H1 (cell line): ENCODE measurements around the gene CHCHD6. TPM values are rescaled to one million over a fixed set of nuclear protein-coding genes. Genes with fewer than 3 reads are reported as not detected.

Source experiments
- CTCF ChIA-PET: fragments of 300-600 bp; sonication (Branson Sonifier 250); formaldehyde crosslinking; loops from one replicate; lab custom pipeline; 2021; ENCODE audit not compliant: partially characterized antibody; lab: Charles Lee
- POLR2A ChIA-PET: fragments of 300-600 bp; sonication (Branson Sonifier 250); formaldehyde crosslinking; loops from one replicate; lab custom pipeline; 2021; ENCODE audit warnings: inconsistent platforms; ENCODE audit not compliant: partially characterized antibody; lab: Charles Lee
- DNase-seq, 2 experiments: peaks; one replicate each; pipeline versions ENCODE4 v3.0.0 to v3.0.0-alpha.2; 2010 to 2022; ENCODE audit warnings: low spot score in 2 of 2, low read depth in 1 of 2, mixed read lengths in 1 of 2
- FAIRE-seq: peaks from 2 replicates; lab custom pipeline; 2011; peaks lifted over from hg19 to GRCh38; lab: Jason Lieb, UNC
- H2AFZ ChIP-seq: 2 replicates; pipeline ENCODE4 v1.8.1; 2012; ENCODE audit warnings: low read length, inconsistent platforms
- H2AK5ac ChIP-seq: 2 replicates; pipeline ENCODE4 v1.6.1; 2013; ENCODE audit warnings: low read depth, low read length
- H2BK120ac ChIP-seq: replicated peaks from 2 replicates; pipeline ENCODE3; 2013; ENCODE audit warnings: low read depth, low read length, inconsistent platforms
- H2BK12ac ChIP-seq: 2 replicates; pipeline ENCODE4 v1.6.1; 2013; ENCODE audit warnings: low read depth, low read length
- H2BK15ac ChIP-seq: 2 replicates; pipeline ENCODE4 v1.6.1; 2013; ENCODE audit warnings: low read length
- H2BK20ac ChIP-seq: 2 replicates; pipeline ENCODE4 v1.6.1; 2013; ENCODE audit warnings: low read length
- H2BK5ac ChIP-seq: 2 replicates; pipeline ENCODE4 v1.6.1; 2013; ENCODE audit warnings: low read depth, low read length
- H3K14ac ChIP-seq: 2 replicates; pipeline ENCODE4 v1.6.1; 2013; ENCODE audit warnings: inconsistent platforms; ENCODE audit not compliant: insufficient read length
- H3K18ac ChIP-seq: 2 replicates; pipeline ENCODE4 v1.6.1; 2013; ENCODE audit warnings: low read length; ENCODE audit errors: extremely low read depth
- H3K23ac ChIP-seq: 2 replicates; pipeline ENCODE4 v1.6.1; 2013; ENCODE audit warnings: inconsistent platforms; ENCODE audit not compliant: insufficient read length
- H3K23me2 ChIP-seq: 2 replicates; pipeline ENCODE4 v1.6.1; 2013; ENCODE audit warnings: low read depth, low read length
- H3K27ac ChIP-seq: 2 replicates; pipeline ENCODE4 v1.6.1; 2011; ENCODE audit warnings: low read depth, low read length, inconsistent platforms
- H3K27me3 ChIP-seq, 4 experiments: replicated peaks in 1 of 4; 1 replicate in 1 of 4; 2 replicates in 3 of 4; pipeline versions ENCODE4 v1.6.1 to v1.8.1; 2011 to 2013; ENCODE audit warnings: low read length in 3 of 4, mild to moderate bottlenecking in 3 of 4, inconsistent platforms in 2 of 4, mixed read lengths in 2 of 4, moderate library complexity in 1 of 4; ENCODE audit not compliant: control insufficient read depth in 3 of 4, insufficient read depth in 3 of 4; ENCODE audit errors: extremely low read depth in 1 of 4
- H3K36me3 ChIP-seq, 4 experiments: 2 replicates each; pipeline versions ENCODE4 v1.6.1 to v1.8.1; 2011 to 2013; ENCODE audit warnings: mild to moderate bottlenecking in 4 of 4, low read length in 3 of 4, moderate library complexity in 2 of 4, control low read depth in 1 of 4, inconsistent platforms in 1 of 4; ENCODE audit not compliant: insufficient read depth in 4 of 4, control insufficient read depth in 2 of 4
- H3K4ac ChIP-seq: replicated peaks from 2 replicates; pipeline ENCODE3; 2013; ENCODE audit warnings: low read length, low read depth, mixed read lengths, inconsistent platforms; ENCODE audit not compliant: insufficient read length
- H3K4me1 ChIP-seq, 4 experiments: replicated peaks in 1 of 4; 1 replicate in 1 of 4; 2 replicates in 3 of 4; pipeline versions ENCODE4 v1.6.1 to v1.8.1; 2011 to 2013; ENCODE audit warnings: low read length in 3 of 4, inconsistent platforms in 2 of 4, mixed read lengths in 1 of 4; ENCODE audit not compliant: insufficient read depth in 4 of 4, control insufficient read depth in 3 of 4
- H3K4me2 ChIP-seq, 2 experiments: 2 replicates each; pipeline versions ENCODE4 v1.6.1 to v1.8.1; 2011 to 2013; ENCODE audit warnings: low read depth in 2 of 2, low read length in 2 of 2, control low read depth in 1 of 2, inconsistent platforms in 1 of 2, mild to moderate bottlenecking in 1 of 2; ENCODE audit not compliant: insufficient read depth in 1 of 2
- H3K4me3 ChIP-seq, 4 experiments: fragments of 200-600, 300-600 bp in 1 of 4; sonication (generic), shearing (Covaris generic), sonication (Bioruptor Twin) in 1 of 4; 2 replicates each; pipeline versions ENCODE4 v1.5.1 to v1.8.1; 2011 to 2016; ENCODE audit warnings: low read length in 4 of 4, low read depth in 3 of 4, control low read depth in 2 of 4, inconsistent platforms in 2 of 4, mild to moderate bottlenecking in 2 of 4, mixed read lengths in 1 of 4, moderate library complexity in 1 of 4; ENCODE audit not compliant: insufficient read depth in 2 of 4; ENCODE audit errors: extremely low read depth in 1 of 4
- H3K56ac ChIP-seq: replicated peaks from 2 replicates; pipeline ENCODE3; 2013; ENCODE audit warnings: low read depth, mild to moderate bottlenecking, mixed read lengths, low read length, inconsistent platforms; ENCODE audit not compliant: insufficient read length
- H3K79me1 ChIP-seq: 2 replicates; pipeline ENCODE4 v1.6.1; 2013; ENCODE audit warnings: low read depth, low read length, control low read depth
- H3K79me2 ChIP-seq, 2 experiments: 2 replicates each; pipeline versions ENCODE4 v1.6.1 to v1.8.1; 2012 to 2013; ENCODE audit warnings: low read length in 2 of 2, mild to moderate bottlenecking in 2 of 2, inconsistent platforms in 1 of 2; ENCODE audit not compliant: insufficient read depth in 2 of 2, control insufficient read depth in 1 of 2
- H3K9ac ChIP-seq, 4 experiments: replicated peaks in 1 of 4; 1 replicate in 1 of 4; 2 replicates in 3 of 4; pipeline versions ENCODE4 v1.6.1 to v1.8.1; 2011 to 2013; ENCODE audit warnings: low read depth in 3 of 4, low read length in 3 of 4, control low read depth in 2 of 4, mild to moderate bottlenecking in 2 of 4, moderate library complexity in 2 of 4, inconsistent platforms in 1 of 4; ENCODE audit errors: extremely low read depth in 1 of 4
- H3K9me3 ChIP-seq, 2 experiments: 2 replicates each; pipeline versions ENCODE4 v1.6.1 to v1.8.1; 2012 to 2013; ENCODE audit warnings: mild to moderate bottlenecking in 2 of 2, moderate library complexity in 2 of 2, control low read depth in 1 of 2, inconsistent platforms in 1 of 2, low read depth in 1 of 2, low read length in 1 of 2, mixed read lengths in 1 of 2; ENCODE audit not compliant: insufficient read depth in 2 of 2
- H4K20me1 ChIP-seq, 2 experiments: replicated peaks in 1 of 2; 2 replicates each; pipeline versions ENCODE3 to v1.8.1; 2011 to 2013; ENCODE audit warnings: inconsistent platforms in 2 of 2, low read length in 2 of 2, mild to moderate bottlenecking in 1 of 2; ENCODE audit not compliant: insufficient read depth in 2 of 2, control insufficient read depth in 1 of 2
- H4K5ac ChIP-seq: 2 replicates; pipeline ENCODE4 v1.6.1; 2013; ENCODE audit warnings: low read length, low read depth, mixed read lengths, inconsistent platforms; ENCODE audit not compliant: insufficient read length
- H4K8ac ChIP-seq: 2 replicates; pipeline ENCODE4 v1.8.0; 2013; ENCODE audit warnings: mild to moderate bottlenecking, moderate library complexity, low read length, inconsistent platforms; ENCODE audit not compliant: insufficient read depth; ENCODE audit errors: extremely low read depth
- H4K91ac ChIP-seq: replicated peaks from 2 replicates; pipeline ENCODE3; 2013; ENCODE audit warnings: low read length, mixed read lengths, inconsistent platforms; ENCODE audit not compliant: insufficient read length
- CBX5 ChIP-seq: fragments of 300-800, 300-1000 bp; sonication (generic); IDR thresholded peaks from 2 replicates; pipeline ENCODE4 v1.7.1; 2016; ENCODE audit warnings: antibody characterized with exemption, low read length, low read depth
- CHD1 ChIP-seq: IDR thresholded peaks from 2 replicates; pipeline ENCODE4 v1.6.1; 2012; ENCODE audit warnings: low read depth, low read length, improper control_type of control experiment
- FOSL1 ChIP-seq: IDR thresholded peaks from 2 replicates; pipeline ENCODE4 v1.6.1; 2011; ENCODE audit warnings: mild to moderate bottlenecking, low read depth, low read length, moderate library complexity; ENCODE audit not compliant: insufficient read depth
- GTF2F1 ChIP-seq: IDR thresholded peaks from 2 replicates; pipeline ENCODE4 v1.6.1; 2012; ENCODE audit warnings: low read depth, low read length, improper control_type of control experiment, borderline replicate concordance
- KDM5A ChIP-seq: fragments of 200-600 bp; IDR thresholded peaks from 2 replicates; pipeline ENCODE4 v1.7.1; 2012; ENCODE audit warnings: mild to moderate bottlenecking, low read length, inconsistent platforms, mixed read lengths
- MAFK ChIP-seq: IDR thresholded peaks from 2 replicates; pipeline ENCODE4 v1.6.1; 2012; ENCODE audit warnings: low read depth, mild to moderate bottlenecking, improper control_type of control experiment, low read length
- PHF8 ChIP-seq: fragments of 200-600 bp; sonication (generic); conservative IDR thresholded peaks from 2 replicates; pipeline ENCODE4 v1.7.1; 2012; ENCODE audit warnings: low read depth, mild to moderate bottlenecking, inconsistent platforms, low read length, moderate library complexity
- RAD21 ChIP-seq, 2 experiments: IDR thresholded peaks in 1 of 2; conservative IDR thresholded peaks in 1 of 2; 2 replicates each; pipeline ENCODE4 v1.6.1; 2011; ENCODE audit warnings: low read depth in 2 of 2, low read length in 2 of 2, improper control_type of control experiment in 1 of 2, inconsistent platforms in 1 of 2, mild to moderate bottlenecking in 1 of 2, moderate library complexity in 1 of 2
- SIN3A ChIP-seq, 2 experiments: IDR thresholded peaks in 1 of 2; conservative IDR thresholded peaks in 1 of 2; 2 replicates each; pipeline ENCODE4 v1.6.1; 2011 to 2012; ENCODE audit warnings: low read length in 2 of 2, improper control_type of control experiment in 1 of 2, low read depth in 1 of 2, mild to moderate bottlenecking in 1 of 2
- SIRT6 ChIP-seq: IDR thresholded peaks from one replicate; pipeline ENCODE4 v1.7.1; 2012; ENCODE audit warnings: low read length, inconsistent platforms
- SP1 ChIP-seq: IDR thresholded peaks from 2 replicates; pipeline ENCODE4 v1.6.1; 2011; ENCODE audit warnings: low read depth, low read length
- SRF ChIP-seq: IDR thresholded peaks from 2 replicates; pipeline ENCODE4 v1.6.1; 2011; ENCODE audit warnings: mild to moderate bottlenecking, low read depth, low read length, moderate library complexity
- SUZ12 ChIP-seq: fragments of 200-600 bp; sonication (generic); IDR thresholded peaks from 2 replicates; pipeline ENCODE4 v1.6.1; 2012; ENCODE audit warnings: mild to moderate bottlenecking, inconsistent platforms, low read length, moderate library complexity, mixed read lengths
- TBP ChIP-seq: IDR thresholded peaks from 2 replicates; pipeline ENCODE4 v1.6.1; 2011; ENCODE audit warnings: low read depth, low read length, improper control_type of control experiment
- TCF12 ChIP-seq: IDR thresholded peaks from 2 replicates; pipeline ENCODE4 v1.6.1; 2011; ENCODE audit warnings: low read depth, mild to moderate bottlenecking, low read length
- WGBS, 2 experiments: shearing (Covaris generic) in 1 of 2; methylation state at CpG; one replicate each; pipeline versions ENCODE4 v1.1.6 to v1.1.7; 2013 to 2015; ENCODE audit warnings: low lambda C conversion rate in 2 of 2, mixed read lengths in 2 of 2, inconsistent platforms in 1 of 2, low coverage in 1 of 2, missing lambda C conversion rate in 1 of 2; ENCODE audit not compliant: insufficient replicate concordance in 2 of 2, insufficient coverage in 1 of 2, insufficient read length in 1 of 2; ENCODE audit errors: extremely low coverage in 1 of 2, missing lambda C conversion rate in 1 of 2; 5-methylcytosine and 5-hydroxymethylcytosine counted together
- polyA plus RNA-seq, 7 experiments: library from polyadenylated mRNA; depleted of rRNA in 3 of 7; stranded (reverse) in 5 of 7; unstranded in 2 of 7; fragments of >200 nt in 5 of 7; fragments of 200-250 nt in 2 of 7; gene quantifications; 1 replicate in 5 of 7; 2 replicates in 1 of 7; 4 replicates in 1 of 7; pipeline versions ENCODE4 v1.2.1 to v1.2.3, GENCODE V29; 2011 to 2013; ENCODE audit warnings: missing spikeins in 2 of 7, mixed read lengths in 2 of 7
- total RNA-seq: library from RNA; stranded (reverse); fragmentation: NEBNext Ultra II Directional; extraction: Animal tissue kit (Norgen Biotek cat#: 25700); gene quantifications from 2 replicates; pipeline ENCODE4 v1.2.1, GENCODE V29; 2021

The CHCHD6 gene
- total and polyA plus RNA-seq, 2 of the 8 experiments (the other 6 are each of a cell fraction or from before 2014, with no cell fraction given), result 32.4 to 37.6 TPM

GRCh38 chr3:126837773-126838172 is 133.7 kb downstream of the CHCHD6 start:
- Histone ChIP-seq H3K4me3 (no peak overlapping the region), H3K4ac (no peak overlapping the region), H3K36me3 (no peaks in the 10 kb centered on the region), H4K20me1 (peaks cover 0 to 2% of the 10 kb centered on the region in 2 experiments), H4K91ac (no peak overlapping the region), H2AFZ (no peak overlapping the region), H2BK5ac (no peak overlapping the region), H3K14ac (no peak overlapping the region), H3K27me3 (no peaks in the 10 kb centered on the region), H2BK20ac (no peak overlapping the region), H3K4me2 (no peak overlapping the region), H3K9me3 (no peaks in the 10 kb centered on the region), H2BK12ac (no peak overlapping the region), H3K4me1 (no peaks in the 10 kb centered on the region; a peak in 1 of 7 replicates), H3K23me2 (no peaks in the 10 kb centered on the region), H3K79me2 (no peaks in the 10 kb centered on the region), H2BK15ac (no peak overlapping the region), H2AK5ac (no peak overlapping the region), H3K9ac (no peak overlapping the region), H3K18ac (no peak overlapping the region), H3K23ac (no peak overlapping the region), H3K27ac (no peak overlapping the region), H3K79me1 (no peaks in the 10 kb centered on the region), H4K8ac (no peak overlapping the region), H4K5ac (no peak overlapping the region), H3K56ac (no peak overlapping the region), H2BK120ac (no peak overlapping the region)
- ChIA-PET CTCF (interaction anchor here (1.2 kb wide), 1 partner anchor 9 kb away, joined by 3 read pairs; no protein-coding TSS in a partner anchor), POLR2A (no interaction called here)
- WGBS, 2 experiments, result 88% methylated on average over 4 of the region's 4 CpGs; no CpG with 5 or more reads in 1 of the 2 experiments
- no peak for DNase-seq
- FAIRE-seq, result no peak
- no peak for TF ChIP-seq MAFK
- no peak for TF ChIP-seq GTF2F1
- TF ChIP-seq PHF8, result no peak
- TF ChIP-seq TBP, result no peak
- no peak for TF ChIP-seq SUZ12
- no peak for TF ChIP-seq CBX5
- TF ChIP-seq RAD21 (IDR thresholded peaks at IDR 0.05 in 1 of 2, conservative IDR thresholded peaks at IDR 0.05 in 1 of 2; ENCODE audit: low read depth in 2 of 2, low read length in 2 of 2), result no peak
- no peak for TF ChIP-seq CHD1
- TF ChIP-seq SIN3A (conservative IDR thresholded peaks at IDR 0.05 in 1 of 2, IDR thresholded peaks at IDR 0.05 in 1 of 2; ENCODE audit: low read depth in 1 of 2, low read length in 2 of 2), result no peak
- no peak for TF ChIP-seq TCF12
- TF ChIP-seq KDM5A, result no peak
- no peak for TF ChIP-seq SRF
- TF ChIP-seq FOSL1, result no peak
- no peak for TF ChIP-seq SP1
- no peak for TF ChIP-seq SIRT6
